Endometrium (tissue), 2 donors: ENCODE results near the gene TCF7.

Experiments
- FAIRE-seq: peaks from 2 replicates; lab custom pipeline; 2012; peaks lifted over from hg19 to GRCh38; lab: Jason Lieb, UNC
- donor health status: control.
- donor health status: control.

The TCF7 gene

GRCh38 chr5:134113363-134113889 lies 1.1 kb upstream of the TCF7 start:
- FAIRE-seq, result no peak

- FAIRE-seq, result no peak
These were observed 665 bp downstream of the TCF7 start for GRCh38 chr5:134114886-134115805.

GRCh38 chr5:134115806-134116175 lies 1.3 kb downstream of the TCF7 start:
- FAIRE-seq, result no peak

- FAIRE-seq, result no peak
These were observed 1.8 kb downstream of the TCF7 start for GRCh38 chr5:134116286-134116685.

- FAIRE-seq, result no peak
These were observed 2.6 kb downstream of the TCF7 start for GRCh38 chr5:134116789-134117761.

- no peak for FAIRE-seq
These were observed 3.8 kb downstream of the TCF7 start for GRCh38 chr5:134118212-134118835.

GRCh38 chr5:134119720-134120119 lies 5.2 kb downstream of the TCF7 start:
- FAIRE-seq, result no peak

GRCh38 chr5:134120386-134121138 lies 6.1 kb downstream of the TCF7 start:
- FAIRE-seq, result no peak

- FAIRE-seq, result no peak
These were observed 8.0 kb downstream of the TCF7 start for GRCh38 chr5:134122530-134122929.

GRCh38 chr5:134123360-134123759 lies 8.9 kb downstream of the TCF7 start:
- no peak for FAIRE-seq

GRCh38 chr5:134124289-134125038 lies 10.0 kb downstream of the TCF7 start:
- FAIRE-seq, result no peak

- FAIRE-seq, result no peak
These were observed 10.8 kb downstream of the TCF7 start for GRCh38 chr5:134125039-134126015.

- no peak for FAIRE-seq
These were observed 12.9 kb downstream of the TCF7 start for GRCh38 chr5:134127376-134127861.

GRCh38 chr5:134127988-134128647 lies 13.6 kb downstream of the TCF7 start:
- no peak for FAIRE-seq

GRCh38 chr5:134128648-134128995 lies 14.1 kb downstream of the TCF7 start:
- FAIRE-seq, result no peak

- no peak for FAIRE-seq
These were observed 15.1 kb downstream of the TCF7 start for GRCh38 chr5:134129411-134130238.

- FAIRE-seq, result no peak
These were observed 15.9 kb downstream of the TCF7 start for GRCh38 chr5:134130239-134130945.
